IMR-90 (cell line): ENCODE data around the gene SSBP2. TPM values are rescaled to one million over a fixed set of nuclear protein-coding genes. Genes with fewer than 3 reads are reported as not detected.

Source experiments
- ATAC-seq: fragments of 200-7000 bp; cut with Tn5 transposase; 2 replicates; pipeline ENCODE4 v1.9.1; 2020; ENCODE audit warnings: low read depth, mild to moderate bottlenecking, moderate library complexity
- BruUV-seq: library from RNA; stranded (reverse); fragments of 400-500 nt; replicated peaks from 2 replicates; lab custom pipeline; 2021; lab: Mats Ljungman, UMichigan
- CTCF ChIA-PET: fragments of 300-600 bp; formaldehyde crosslinking; extraction: SDS; loops from one replicate; lab custom pipeline; 2021; ENCODE audit warnings: antibody characterized with exemption; lab: Yijun Ruan, JAX
- POLR2A ChIA-PET: fragments of 300-600 bp; sonication (Branson Sonifier 250); formaldehyde crosslinking; loops from one replicate; lab custom pipeline; 2022; ENCODE audit warnings: antibody characterized with exemption; ENCODE audit not compliant: unreplicated experiment; lab: Charles Lee
- DNase-seq: peaks from one replicate; pipeline ENCODE4 v3.0.0; 2013
- H2AFZ ChIP-seq: replicated peaks from 2 replicates; pipeline ENCODE3; 2013; ENCODE audit warnings: low read length, mild to moderate bottlenecking; ENCODE audit not compliant: poor library complexity
- H2AK5ac ChIP-seq: 2 replicates; pipeline ENCODE4 v1.6.1; 2013; ENCODE audit warnings: low read depth, low read length, inconsistent platforms
- H2AK9ac ChIP-seq: replicated peaks from 2 replicates; pipeline ENCODE3; 2013; ENCODE audit warnings: mild to moderate bottlenecking, low read depth, low read length, moderate library complexity; ENCODE audit not compliant: poor library complexity
- H2BK120ac ChIP-seq: 2 replicates; pipeline ENCODE4 v1.6.1; 2013; ENCODE audit warnings: low read depth, low read length, inconsistent platforms
- H2BK15ac ChIP-seq: 3 replicates; pipeline ENCODE4 v1.6.1; 2013; ENCODE audit warnings: low read depth, low read length, inconsistent platforms
- H2BK20ac ChIP-seq: 2 replicates; pipeline ENCODE4 v1.6.1; 2013; ENCODE audit warnings: low read depth, mild to moderate bottlenecking, inconsistent platforms, low read length, moderate library complexity
- H2BK5ac ChIP-seq: 2 replicates; pipeline ENCODE4 v1.6.1; 2013; ENCODE audit warnings: mild to moderate bottlenecking, low read depth, low read length, inconsistent platforms; ENCODE audit not compliant: poor library complexity, severe bottlenecking
- H3K14ac ChIP-seq: replicated peaks from 2 replicates; pipeline ENCODE4 v1.6.1; 2013; ENCODE audit warnings: low read depth, low read length, inconsistent platforms
- H3K18ac ChIP-seq: 2 replicates; pipeline ENCODE4 v1.6.1; 2013; ENCODE audit warnings: low read depth, low read length, control low read depth
- H3K23ac ChIP-seq: 2 replicates; pipeline ENCODE4 v1.6.1; 2013; ENCODE audit warnings: low read depth, low read length, inconsistent platforms
- H3K27ac ChIP-seq: 2 replicates; pipeline ENCODE4 v1.5.1; 2013; ENCODE audit warnings: mild to moderate bottlenecking, control low read depth, low read length; ENCODE audit not compliant: insufficient read depth
- H3K27me3 ChIP-seq: 2 replicates; pipeline ENCODE4 v1.6.1; 2013; ENCODE audit warnings: low read length; ENCODE audit not compliant: control insufficient read depth, insufficient read depth
- H3K36me3 ChIP-seq: 2 replicates; pipeline ENCODE4 v1.6.1; 2013; ENCODE audit warnings: low read length, mixed read lengths; ENCODE audit not compliant: control insufficient read depth, insufficient read depth
- H3K4ac ChIP-seq: 2 replicates; pipeline ENCODE4 v1.6.1; 2013; ENCODE audit warnings: low read depth, low read length, inconsistent platforms
- H3K4me1 ChIP-seq: 2 replicates; pipeline ENCODE4 v1.6.1; 2013; ENCODE audit warnings: low read length, mixed read lengths; ENCODE audit not compliant: control insufficient read depth, insufficient read depth
- H3K4me2 ChIP-seq: 2 replicates; pipeline ENCODE4 v1.6.1; 2013; ENCODE audit warnings: low read depth, mild to moderate bottlenecking, control low read depth, low read length, moderate library complexity
- H3K4me3 ChIP-seq: 2 replicates; pipeline ENCODE4 v1.5.1; 2013; ENCODE audit warnings: low read depth, mild to moderate bottlenecking, control low read depth, low read length, moderate library complexity; ENCODE audit not compliant: insufficient read depth
- H3K56ac ChIP-seq: 2 replicates; pipeline ENCODE4 v1.6.1; 2013; ENCODE audit warnings: low read length, inconsistent platforms; ENCODE audit not compliant: insufficient read depth; ENCODE audit errors: extremely low read depth
- H3K79me1 ChIP-seq, 2 experiments: 2 replicates each; pipeline ENCODE4 v1.6.1; 2013; ENCODE audit warnings: low read length in 2 of 2, inconsistent platforms in 1 of 2, low read depth in 1 of 2
- H3K9ac ChIP-seq: 2 replicates; pipeline ENCODE4 v1.6.1; 2013; ENCODE audit warnings: low read depth, low read length, control low read depth
- H3K9me1 ChIP-seq: 2 replicates; pipeline ENCODE4 v1.6.1; 2013; ENCODE audit warnings: low read length, inconsistent platforms; ENCODE audit not compliant: insufficient read depth
- H3K9me3 ChIP-seq: 2 replicates; pipeline ENCODE4 v1.6.1; 2013; ENCODE audit warnings: low read length; ENCODE audit not compliant: control insufficient read depth, insufficient read depth
- H4K20me1 ChIP-seq: 2 replicates; pipeline ENCODE4 v1.6.1; 2013; ENCODE audit warnings: low read length, inconsistent platforms; ENCODE audit not compliant: insufficient read depth
- H4K5ac ChIP-seq: 2 replicates; pipeline ENCODE4 v1.6.1; 2013; ENCODE audit warnings: mild to moderate bottlenecking, low read depth, low read length, control low read depth
- H4K8ac ChIP-seq, 2 experiments: 2 replicates each; pipeline ENCODE4 v1.6.1; 2013; ENCODE audit warnings: low read depth in 2 of 2, low read length in 2 of 2, control low read depth in 1 of 2, inconsistent platforms in 1 of 2
- H4K91ac ChIP-seq: 2 replicates; pipeline ENCODE4 v1.6.1; 2013; ENCODE audit warnings: low read depth, low read length, inconsistent platforms; ENCODE audit not compliant: insufficient read depth
- CEBPB ChIP-seq: IDR thresholded peaks from 2 replicates; pipeline ENCODE4 v1.6.1; 2012; ENCODE audit warnings: low read depth, low read length, improper control_type of control experiment
- RCOR1 ChIP-seq: IDR thresholded peaks from 2 replicates; pipeline ENCODE4 v1.6.1; 2012; ENCODE audit warnings: mild to moderate bottlenecking, low read length, improper control_type of control experiment; ENCODE audit not compliant: insufficient replicate concordance
- WGBS, 2 experiments: methylation state at CpG; one replicate each; pipeline versions ENCODE4 v1.1.5 to v1.1.7; 2013; ENCODE audit warnings: missing lambda C conversion rate in 2 of 2; ENCODE audit not compliant: insufficient read length in 1 of 2; ENCODE audit errors: extremely low coverage in 2 of 2; 5-methylcytosine and 5-hydroxymethylcytosine counted together
- dilution Hi-C: fragments of 300-500 bp; cut with HindIII; formaldehyde crosslinking; loops from one replicate; pipeline ENCODE4 v1.14.3; 2018; ENCODE audit warnings: low sequenced_read_pairs; ENCODE audit not compliant: unreplicated experiment
- in situ Hi-C: fragments of 300-500 bp; cut with MboI; formaldehyde crosslinking; loops from 3 replicates; pipeline ENCODE4 v1.14.3; 2019; ENCODE audit warnings: low sequenced_read_pairs, inconsistent platforms, mixed read lengths
- intact Hi-C: fragments of 100-400 bp; cut with micrococcal nuclease; formaldehyde crosslinking; loops from 2 replicates; pipeline ENCODE4 v1.10.0; 2022
- polyA plus RNA-seq, 3 experiments: library from polyadenylated mRNA; depleted of rRNA; stranded (reverse); fragments of >200 nt; gene quantifications; 2 replicates each; pipeline ENCODE4 v1.2.3, GENCODE V29; 2012; ENCODE audit warnings: low replicate concordance in 1 of 3
- total RNA-seq: library from RNA; depleted of rRNA; stranded (reverse); fragments of >200 nt; gene quantifications from 2 replicates; pipeline ENCODE4 v1.2.3, GENCODE V29; 2012

The SSBP2 gene
- total and polyA plus RNA-seq, 2 of the 4 experiments (the other 2 are of a cell fraction) = 38.4 to 42.7 TPM

DNA sequence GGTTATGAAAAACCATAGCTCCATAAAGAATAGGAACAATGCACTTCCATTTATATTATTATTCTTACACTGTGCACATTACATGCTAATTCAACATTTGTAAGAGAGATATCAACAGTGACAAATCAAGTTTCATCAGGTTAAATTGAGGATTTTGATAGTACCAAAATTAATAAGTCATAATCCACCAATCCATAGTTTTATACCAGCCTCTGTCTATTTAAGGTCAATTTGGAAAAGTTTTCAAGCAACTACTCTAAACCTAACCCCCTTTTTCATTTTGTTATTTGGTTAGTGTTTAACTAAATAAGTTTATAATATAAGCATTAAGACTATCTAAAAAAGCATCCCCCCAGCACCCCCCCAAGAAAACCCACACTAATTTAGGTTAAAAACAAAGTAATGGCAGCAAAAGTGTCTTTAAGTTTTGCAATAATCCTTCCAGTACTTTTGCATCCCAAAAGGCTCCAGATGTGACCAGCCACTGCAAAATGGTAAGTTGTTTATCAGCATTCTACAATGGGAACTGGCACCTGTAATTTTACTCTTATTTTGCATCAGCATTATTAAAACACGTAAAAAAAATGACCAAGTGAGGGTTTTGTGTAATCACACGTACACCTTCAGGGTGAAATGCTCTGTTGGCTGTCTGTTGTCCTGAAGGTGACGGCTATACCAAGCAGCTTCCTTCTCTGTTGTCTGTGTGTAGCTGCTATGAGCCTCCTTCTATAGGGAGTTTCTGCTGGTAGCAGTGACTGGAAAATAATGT, 36.8 kb upstream of the SSBP2 start:
- Histone ChIP-seq H2AK9ac (no peak overlapping the region), H3K79me1 (no peaks in the 10 kb centered on the region), H3K36me3 (no peaks in the 10 kb centered on the region), H3K23ac (0 out of 2 replicates have a peak overlapping the region, but pooled peaks have one; percentile 34), H3K18ac (no peak overlapping the region), H4K8ac (peak overlapping the region in 1 of 2 experiments; percentile 78; a peak in 2 of 4 replicates), H4K91ac (peak overlapping the region; percentile 88; the same call in 1 of the 2 replicates), H3K14ac (peak overlapping the region; percentile 57), H3K27ac (peak overlapping the region; percentile 55; the same call in 1 of the 2 replicates), H3K9me1 (peaks cover 2% of the 10 kb centered on the region; the same call in 1 of the 2 replicates), H4K5ac (peak overlapping the region; percentile 52; the same call in 1 of the 2 replicates), H2BK5ac (no peak overlapping the region), H3K4ac (peak overlapping the region; percentile 75), H3K4me2 (peak overlapping the region; percentile 83), H3K56ac (peak overlapping the region; percentile 38; the same call in 1 of the 2 replicates), H2BK120ac (peak overlapping the region; percentile 90), H4K20me1 (no peaks in the 10 kb centered on the region), H3K9ac (no peak overlapping the region), H2BK15ac (peak overlapping the region; percentile 75; the same call in 2 of the 3 replicates), H2AK5ac (no peak overlapping the region), H3K9me3 (no peaks in the 10 kb centered on the region), H3K4me3 (no peak overlapping the region), H2AFZ (peak overlapping the region; percentile 47), H2BK20ac (peak overlapping the region; percentile 64), H3K4me1 (peaks cover 12% of the 10 kb centered on the region), H3K27me3 (no peaks in the 10 kb centered on the region)
- intact Hi-C loops (loop anchor here (1.0 kb wide), 2 partner anchors 36 to 64 kb away; partner anchors contain the start of gene SSBP2), dilution Hi-C loops (no loop called here), in situ Hi-C loops (loop anchor here (5.0 kb wide), 1 partner anchor 60 kb away; no protein-coding TSS in a partner anchor)
- ChIA-PET CTCF (no interaction called here), POLR2A (no interaction called here)
- TF ChIP-seq RCOR1 = no peak
- peak; percentile 59; the same call in 1 of the 2 replicates for TF ChIP-seq CEBPB
- peak; percentile 80 for DNase-seq
- no TSS peak for BruUV-seq
- ATAC-seq = peak; percentile 71
- no CpG with 5 or more reads among the region's 3 CpGs for WGBS, 2 experiments
